LNCAP (cell line): Measurements from ENCODE around the gene RNF128.

Experiments
- CTCF ChIP-seq: fragments of 450-650 bp; IDR thresholded peaks from 2 replicates; pipeline ENCODE4 v1.5.1; 2017; ENCODE audit warnings: mild to moderate bottlenecking

Gene RNF128

GRCh38 chrX:106751407-106751806, 24.9 kb downstream of the RNF128 start:
- TF ChIP-seq CTCF: no peak

DNA sequence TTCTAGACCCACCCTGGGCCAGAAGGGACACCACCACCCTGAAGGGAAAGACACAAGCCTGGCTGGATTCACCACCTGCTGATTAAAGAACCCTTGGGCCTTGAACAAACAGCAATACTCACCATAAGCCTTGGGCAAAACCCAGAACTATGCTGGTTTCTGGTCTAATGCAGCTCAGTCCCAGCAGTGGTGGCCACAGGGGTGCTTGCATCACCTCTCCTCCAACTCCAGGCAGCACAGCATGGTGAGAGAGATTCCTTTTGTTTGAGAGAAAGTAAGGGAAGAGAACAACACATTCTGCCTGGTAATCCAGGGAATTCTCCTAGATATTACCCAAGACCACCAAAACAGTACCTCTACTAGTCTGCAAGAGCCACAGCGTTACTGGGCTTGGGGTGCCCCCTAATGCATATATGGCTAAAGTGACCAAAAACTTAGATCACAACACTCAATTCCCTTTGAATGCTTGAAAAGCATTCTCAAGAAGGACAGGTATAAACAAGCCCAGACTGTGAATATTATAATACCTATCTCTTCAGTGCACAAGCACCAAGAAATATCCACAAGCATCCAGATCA, 25.7 kb downstream of the RNF128 start:
- no peak for TF ChIP-seq CTCF

DNA sequence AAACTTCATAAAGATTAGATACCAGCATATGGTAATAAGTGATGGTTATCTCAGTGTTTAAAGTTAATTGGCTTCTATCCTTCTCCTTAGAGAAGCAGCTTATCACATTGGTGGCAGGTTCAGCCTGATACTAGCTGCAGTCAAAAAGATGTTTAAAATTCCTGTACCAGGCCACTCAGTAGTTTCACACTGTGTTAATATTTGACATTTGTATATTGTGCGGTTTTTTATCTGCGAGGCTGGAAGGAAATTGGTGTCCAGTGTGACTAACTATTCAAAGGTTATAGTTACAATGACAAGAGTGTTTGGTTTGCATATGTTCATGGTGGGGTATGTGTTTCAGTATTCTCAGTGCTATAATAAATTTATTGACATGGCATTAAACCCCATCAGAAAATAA, 48.5 kb downstream of the RNF128 start:
- TF ChIP-seq CTCF: no peak

DNA sequence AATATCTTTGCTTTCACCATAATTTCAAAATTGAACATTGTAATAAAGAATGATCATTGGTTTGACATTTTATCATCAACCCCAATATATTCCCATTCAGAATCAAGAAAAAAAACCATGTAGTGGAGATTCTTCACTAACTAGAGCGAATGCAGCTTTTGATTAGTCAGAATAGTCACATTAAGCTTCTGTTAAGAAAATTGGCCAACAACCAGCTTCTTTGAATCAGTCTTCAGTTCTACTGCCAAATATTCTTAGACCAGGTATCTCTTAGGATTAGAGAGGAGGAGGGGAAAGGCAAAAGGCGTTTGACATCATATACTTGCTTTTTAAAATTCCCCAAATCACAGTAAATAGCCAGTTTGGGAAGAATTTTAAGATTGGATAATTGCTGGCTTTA, 53.8 kb downstream of the RNF128 start:
- no peak for TF ChIP-seq CTCF

- no peak for TF ChIP-seq CTCF
These were observed 54.3 kb downstream of the RNF128 start for GRCh38 chrX:106780664-106781377.

- no peak for TF ChIP-seq CTCF
These were observed 57.2 kb downstream of the RNF128 start for GRCh38 chrX:106783716-106784115.

DNA sequence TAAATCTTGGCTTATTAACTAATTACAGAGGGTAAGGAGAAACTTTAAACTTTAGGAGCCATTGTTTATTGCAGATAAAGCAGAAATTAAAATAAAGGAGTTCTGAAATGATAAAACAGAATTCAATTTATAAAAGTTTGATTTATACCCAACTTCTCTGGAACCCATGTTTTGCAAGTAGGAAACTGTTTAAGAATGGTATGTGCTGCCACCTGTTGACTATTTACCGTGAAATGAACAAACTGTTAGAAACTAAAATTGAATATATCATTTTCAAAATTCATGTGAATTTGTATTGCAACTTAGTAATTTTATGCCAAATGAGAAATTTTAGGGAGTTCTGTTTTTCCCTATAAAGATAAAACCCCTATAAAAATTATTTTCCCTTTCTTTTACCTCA, 65.0 kb downstream of the RNF128 start:
- peak; percentile 44 for TF ChIP-seq CTCF

GRCh38 chrX:106802063-106802387, 75.5 kb downstream of the RNF128 start:
- TF ChIP-seq CTCF: no peak
